ENCODE results near the gene TOMM40. TPM values are rescaled to one million over a fixed set of nuclear protein-coding genes. Genes with fewer than 3 reads are reported as not detected.
"Not testable (repeated sequence)": the region's sequence is repeated elsewhere in the genome, so short reads cannot be mapped to it uniquely, and the experiment has no call there.

TOMM40 gene
- total RNA-seq, 1 donor from 2014 or later = 80.6 TPM

- no peak overlapping the region for H3K27ac Mint-ChIP-seq
- CTCF ChIA-PET = no interaction called here
- H3K36me3 Mint-ChIP-seq (ENCODE audit: low read depth) = peaks cover 2% of the 10 kb centered on the region
- peaks cover 2% of the 10 kb centered on the region for H3K9me3 Mint-ChIP-seq
- no peak for TF ChIP-seq CTCF (IDR thresholded peaks at IDR 0.05)
- H3K27me3 Mint-ChIP-seq = peaks cover 5% of the 10 kb centered on the region
- ATAC-seq (ENCODE audit: low read depth) (no peak), DNase-seq (no peak)
- intact Hi-C loops (cut with micrococcal nuclease) = no loop called here
- POLR2A ChIA-PET = no interaction called here
- no peak overlapping the region for H3K4me3 Mint-ChIP-seq
- H3K4me1 Mint-ChIP-seq = peaks cover 15% of the 10 kb centered on the region
These were observed 4.9 kb upstream of the TOMM40 start for GRCh38 chr19:44886141-44886540.

- TF ChIP-seq CTCF (IDR thresholded peaks at IDR 0.05) = no peak
- intact Hi-C loops (cut with micrococcal nuclease) = no loop called here
- ATAC-seq (ENCODE audit: low read depth) = no peak
- Mint-ChIP-seq H3K4me1 (peaks cover 26% of the 10 kb centered on the region), H3K27ac (no peak overlapping the region), H3K9me3 (peaks cover 2% of the 10 kb centered on the region), H3K4me3 (no peak overlapping the region), H3K36me3 (ENCODE audit: low read depth) (peaks cover 12% of the 10 kb centered on the region), H3K27me3 (peaks cover 3% of the 10 kb centered on the region)
- ChIA-PET POLR2A (no interaction called here), CTCF (no interaction called here)
- DNase-seq = no peak
These were observed 3.4 kb upstream of the TOMM40 start for GRCh38 chr19:44887648-44888047.

GRCh38 chr19:44888335-44888734, 2.7 kb upstream of the TOMM40 start:
- POLR2A ChIA-PET; CTCF ChIA-PET; ATAC-seq (ENCODE audit: low read depth); intact Hi-C loops (cut with micrococcal nuclease); H3K27me3 Mint-ChIP-seq; H3K27ac Mint-ChIP-seq; H3K9me3 Mint-ChIP-seq; DNase-seq; H3K4me3 Mint-ChIP-seq: not testable (repeated sequence)
- Mint-ChIP-seq H3K4me1 (peaks cover 33% of the 10 kb centered on the region), H3K36me3 (ENCODE audit: low read depth) (peaks cover 19% of the 10 kb centered on the region)

- ChIA-PET CTCF (no interaction called here), POLR2A (interaction anchor here (0.6 to 3.1 kb wide), 18 partner anchors 9 to 996 kb away, joined by 3 to 11 read pairs (median 4); partner anchors contain the start of genes BLOC1S3, CLASRP, CLPTM1 and TRAPPC6A)
- intact Hi-C loops (cut with micrococcal nuclease) = loop anchor here (1.0 to 5.0 kb wide), 11 partner anchors 45 to 678 kb away; partner anchors contain the start of genes BLOC1S3, CLASRP, CLPTM1 and MARK4
- DNase-seq (no peak), ATAC-seq (ENCODE audit: low read depth) (no peak)
- Mint-ChIP-seq H3K27me3 (no peaks in the 10 kb centered on the region), H3K4me3 (peak overlapping the region; percentile 83), H3K4me1 (peaks cover 34% of the 10 kb centered on the region), H3K9me3 (peaks cover 2% of the 10 kb centered on the region), H3K36me3 (ENCODE audit: low read depth) (peaks cover 31% of the 10 kb centered on the region), H3K27ac (peak overlapping the region; percentile 87)
- TF ChIP-seq CTCF (IDR thresholded peaks at IDR 0.05) = no peak
These were observed 1.2 kb upstream of the TOMM40 start for GRCh38 chr19:44889830-44890365.

GRCh38 chr19:44890366-44891015, 563 bp upstream of the TOMM40 start:
- H3K4me1 Mint-ChIP-seq = peaks cover 34% of the 10 kb centered on the region
- intact Hi-C loops (cut with micrococcal nuclease) = loop anchor here (1.0 to 5.0 kb wide), 12 partner anchors 45 to 678 kb away; partner anchors contain the start of genes BLOC1S3, CLASRP, CLPTM1 and MARK4
- no peaks in the 10 kb centered on the region for H3K27me3 Mint-ChIP-seq
- ChIA-PET CTCF (no interaction called here), POLR2A (interaction anchor here (0.6 to 3.1 kb wide), 21 partner anchors 8 to 996 kb away, joined by 3 to 11 read pairs (median 3); partner anchors contain the start of genes BLOC1S3, CLASRP, CLPTM1 and TRAPPC6A)
- DNase-seq (peak; percentile 98), ATAC-seq (ENCODE audit: low read depth) (peak; percentile 77)
- H3K9me3 Mint-ChIP-seq = peaks cover 2% of the 10 kb centered on the region
- no peak for TF ChIP-seq CTCF (IDR thresholded peaks at IDR 0.05)
- peaks cover 36% of the 10 kb centered on the region for H3K36me3 Mint-ChIP-seq (ENCODE audit: low read depth)
- H3K4me3 Mint-ChIP-seq = peak overlapping the region; percentile 83
- peak overlapping the region; percentile 87 for H3K27ac Mint-ChIP-seq
